ENCODE results near the gene TMCO5A. TPM values are rescaled to one million over a fixed set of nuclear protein-coding genes. Genes with fewer than 3 reads are reported as not detected.

Gene TMCO5A
- total RNA-seq, 1 donor from 2014 or later, result not detected

DNA sequence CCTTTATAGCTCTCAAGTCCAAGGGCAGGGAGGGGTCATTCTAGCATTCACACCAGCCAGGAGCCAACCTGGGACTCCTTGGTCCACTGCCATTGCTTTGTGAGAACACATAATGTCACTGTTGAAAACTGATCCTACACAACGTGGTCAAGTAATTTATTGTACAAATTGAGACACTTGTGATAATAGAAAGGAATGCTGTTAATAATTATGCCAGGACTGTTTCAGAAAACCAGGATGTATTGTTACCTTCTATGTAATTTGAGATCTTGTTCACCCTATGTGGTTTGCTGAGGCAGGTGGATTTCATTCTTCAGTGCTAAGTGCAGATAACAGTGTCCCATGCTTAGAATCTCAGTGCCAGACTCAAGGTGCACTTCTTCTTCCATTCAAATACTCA is 33.3 kb downstream of the TMCO5A start:
- intact Hi-C loops (cut with micrococcal nuclease), result no loop called here
- TF ChIP-seq, protein P1, sequence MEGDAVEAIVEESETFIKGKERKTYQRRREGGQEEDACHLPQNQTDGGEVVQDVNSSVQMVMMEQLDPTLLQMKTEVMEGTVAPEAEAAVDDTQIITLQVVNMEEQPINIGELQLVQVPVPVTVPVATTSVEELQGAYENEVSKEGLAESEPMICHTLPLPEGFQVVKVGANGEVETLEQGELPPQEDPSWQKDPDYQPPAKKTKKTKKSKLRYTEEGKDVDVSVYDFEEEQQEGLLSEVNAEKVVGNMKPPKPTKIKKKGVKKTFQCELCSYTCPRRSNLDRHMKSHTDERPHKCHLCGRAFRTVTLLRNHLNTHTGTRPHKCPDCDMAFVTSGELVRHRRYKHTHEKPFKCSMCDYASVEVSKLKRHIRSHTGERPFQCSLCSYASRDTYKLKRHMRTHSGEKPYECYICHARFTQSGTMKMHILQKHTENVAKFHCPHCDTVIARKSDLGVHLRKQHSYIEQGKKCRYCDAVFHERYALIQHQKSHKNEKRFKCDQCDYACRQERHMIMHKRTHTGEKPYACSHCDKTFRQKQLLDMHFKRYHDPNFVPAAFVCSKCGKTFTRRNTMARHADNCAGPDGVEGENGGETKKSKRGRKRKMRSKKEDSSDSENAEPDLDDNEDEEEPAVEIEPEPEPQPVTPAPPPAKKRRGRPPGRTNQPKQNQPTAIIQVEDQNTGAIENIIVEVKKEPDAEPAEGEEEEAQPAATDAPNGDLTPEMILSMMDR (IDR thresholded peaks at IDR 0.05; ENCODE audit: borderline replicate concordance), result no peak
- H3K4me1 ChIP-seq, result no peaks in the 10 kb centered on the region
- no peak overlapping the region for H3K4me3 ChIP-seq
- H3K36me3 ChIP-seq, result no peaks in the 10 kb centered on the region
- H3K9me3 ChIP-seq (replicated peaks), result peaks cover 3% of the 10 kb centered on the region
- H3K27ac ChIP-seq (replicated peaks), result no peak overlapping the region
- DNase-seq, result no peak
- H3K27me3 ChIP-seq (ENCODE audit: low read depth), result no peaks in the 10 kb centered on the region

DNA sequence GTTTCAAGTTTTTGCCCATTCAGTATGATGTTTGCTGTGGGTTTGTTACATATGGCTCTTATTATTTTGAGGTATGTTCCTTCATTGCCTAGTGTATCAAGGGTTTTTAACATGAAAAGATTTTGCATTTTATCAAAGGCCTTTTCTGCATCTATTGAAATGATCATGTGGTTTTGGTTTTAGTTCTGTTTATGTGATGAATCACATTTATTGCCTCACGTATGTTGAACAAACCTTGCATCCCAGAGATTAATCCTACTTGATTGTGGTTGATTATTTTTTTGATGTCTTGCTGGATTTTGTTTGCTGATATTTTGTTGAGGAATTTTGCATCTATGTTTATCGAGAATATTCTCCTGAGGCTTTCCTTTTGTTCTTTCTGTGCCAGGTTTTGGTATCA is 39.4 kb downstream of the TMCO5A start:
- TF ChIP-seq, protein P1 (IDR thresholded peaks at IDR 0.05; ENCODE audit: borderline replicate concordance), result no peak
- Histone ChIP-seq H3K27me3 (ENCODE audit: low read depth) (peaks cover 15% of the 10 kb centered on the region), H3K4me3 (no peak overlapping the region), H3K9me3 (replicated peaks) (peaks cover 7% of the 10 kb centered on the region), H3K4me1 (no peaks in the 10 kb centered on the region), H3K27ac (replicated peaks) (no peak overlapping the region), H3K36me3 (no peaks in the 10 kb centered on the region)
- intact Hi-C loops (cut with micrococcal nuclease), result no loop called here
- no peak for DNase-seq

DNA sequence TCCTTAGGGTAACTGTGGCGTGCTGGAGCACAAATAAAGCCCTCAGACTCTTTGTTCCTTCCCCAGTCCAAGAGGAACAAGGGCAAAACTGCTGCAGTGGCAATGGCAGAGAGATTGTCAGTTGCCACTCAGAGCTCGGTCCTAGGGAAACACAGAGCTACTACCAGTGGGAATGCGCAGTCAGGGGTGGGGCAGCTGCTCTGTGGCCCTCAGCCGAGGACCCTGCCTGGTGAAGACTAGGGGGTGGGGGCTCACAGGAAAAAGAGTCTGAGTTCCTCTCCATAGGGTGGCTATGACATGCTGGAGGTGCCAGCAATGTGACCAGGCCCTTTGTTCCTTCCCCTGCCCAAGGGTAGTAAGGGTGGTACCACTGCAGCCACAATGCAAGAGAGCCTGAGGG is 43.8 kb downstream of the TMCO5A start:
- intact Hi-C loops (cut with micrococcal nuclease), result no loop called here
- DNase-seq, result no peak
- Histone ChIP-seq H3K27me3 (ENCODE audit: low read depth) (peaks cover 18% of the 10 kb centered on the region), H3K27ac (replicated peaks) (no peak overlapping the region), H3K4me1 (no peaks in the 10 kb centered on the region), H3K36me3 (no peaks in the 10 kb centered on the region), H3K9me3 (replicated peaks) (no peaks in the 10 kb centered on the region), H3K4me3 (no peak overlapping the region)
- TF ChIP-seq, protein P1 (IDR thresholded peaks at IDR 0.05; ENCODE audit: borderline replicate concordance), result no peak

DNA sequence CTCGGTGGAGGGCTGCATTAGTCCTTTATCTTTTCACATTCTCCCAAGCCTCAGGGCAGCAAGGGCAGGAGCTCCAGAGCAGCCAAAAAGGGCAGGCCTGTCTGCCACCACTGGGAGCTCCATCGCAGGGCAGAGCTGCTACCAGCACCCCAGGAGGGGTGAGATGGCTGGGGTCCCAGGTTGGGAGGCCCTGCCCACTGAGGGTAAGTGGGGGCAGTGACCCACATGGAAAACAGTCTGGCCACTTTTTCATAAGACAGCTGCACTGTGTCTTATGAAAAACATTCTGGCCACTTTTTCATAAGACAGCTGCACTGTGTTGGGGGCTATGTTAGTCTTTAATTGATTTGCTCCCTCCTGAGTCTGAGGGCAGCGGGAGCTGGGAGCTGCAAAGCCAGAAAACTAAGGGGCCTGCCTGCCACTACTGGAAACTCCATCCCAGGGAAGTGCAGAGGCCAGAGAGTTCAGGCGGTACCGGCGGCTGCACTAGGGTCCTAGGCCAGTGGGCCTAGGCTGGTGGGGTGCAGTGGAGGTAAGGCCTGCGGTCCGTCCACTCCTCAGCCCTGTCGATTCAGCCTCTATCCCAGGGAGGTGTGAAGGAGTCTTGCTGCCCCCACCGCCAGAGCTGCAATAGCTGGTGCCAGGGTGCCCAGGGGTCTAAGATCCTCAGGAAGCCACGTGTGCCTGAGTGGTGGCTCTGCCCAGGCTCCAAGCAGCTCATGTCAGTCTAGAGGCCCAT is 45.4 kb downstream of the TMCO5A start:
- H3K27ac ChIP-seq (replicated peaks), result no peak overlapping the region
- H3K4me1 ChIP-seq, result no peaks in the 10 kb centered on the region
- H3K4me3 ChIP-seq, result no peak overlapping the region
- DNase-seq, result no peak
- no peaks in the 10 kb centered on the region for H3K36me3 ChIP-seq
- intact Hi-C loops (cut with micrococcal nuclease), result no loop called here
- peaks cover 18% of the 10 kb centered on the region for H3K27me3 ChIP-seq (ENCODE audit: low read depth)
- TF ChIP-seq, protein P1 (IDR thresholded peaks at IDR 0.05; ENCODE audit: borderline replicate concordance), result no peak
- no peaks in the 10 kb centered on the region for H3K9me3 ChIP-seq (replicated peaks)

DNA sequence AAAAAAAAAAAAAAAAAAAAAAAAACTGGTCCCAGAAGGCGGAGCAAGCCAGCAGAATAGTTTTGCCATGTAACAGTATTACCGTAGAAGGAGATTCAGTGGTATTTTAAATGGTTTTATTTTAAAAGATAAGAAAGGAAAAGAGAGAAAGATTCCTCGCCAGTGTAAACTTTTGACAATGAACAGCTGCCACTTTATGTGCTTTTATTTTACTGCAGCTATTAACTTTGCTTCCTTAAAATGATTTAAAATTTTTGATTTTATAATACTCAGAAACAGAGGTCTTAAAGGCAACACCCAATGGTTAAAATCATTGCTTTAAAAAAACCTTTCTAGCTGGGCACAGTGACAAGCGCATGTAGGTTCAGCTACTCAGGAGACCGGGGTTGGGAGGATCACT is 46.8 kb downstream of the TMCO5A start:
- Histone ChIP-seq H3K36me3 (no peaks in the 10 kb centered on the region), H3K4me1 (no peaks in the 10 kb centered on the region), H3K27ac (replicated peaks) (no peak overlapping the region), H3K4me3 (no peak overlapping the region), H3K27me3 (ENCODE audit: low read depth) (peaks cover 18% of the 10 kb centered on the region), H3K9me3 (replicated peaks) (no peaks in the 10 kb centered on the region)
- TF ChIP-seq, protein P1 (IDR thresholded peaks at IDR 0.05; ENCODE audit: borderline replicate concordance), result no peak
- no peak for DNase-seq
- intact Hi-C loops (cut with micrococcal nuclease), result no loop called here
